GM12878 (cell line): ENCODE data around the gene UMAD1. TPM values are rescaled to one million over a fixed set of nuclear protein-coding genes. Genes with fewer than 3 reads are reported as not detected.

Experiments used
- ATAC-seq: fragments of 200-7000 bp; cut with Tn5 transposase; 3 replicates; pipeline ENCODE4 v1.9.1; 2020; ENCODE audit warnings: mild to moderate bottlenecking, moderate library complexity
- BruUV-seq: library from RNA; stranded (reverse); fragments of 400-500 nt; replicated peaks from 2 replicates; lab custom pipeline; 2021; lab: Mats Ljungman, UMichigan
- CTCF ChIA-PET: fragments of 300-600 bp; sonication (Branson Sonifier 250); formaldehyde crosslinking; extraction: SDS; loops from one replicate; lab custom pipeline; 2021; ENCODE audit warnings: inconsistent platforms; lab: Yijun Ruan, JAX
- POLR2A ChIA-PET: fragments of 350-600 bp; formaldehyde crosslinking; extraction: SDS; loops from one replicate; lab custom pipeline; 2021; ENCODE audit warnings: inconsistent platforms; lab: Charles Lee
- RAD21 ChIA-PET: fragments of 300-600 bp; sonication (Branson Sonifier 250); formaldehyde crosslinking; loops from one replicate; lab custom pipeline; 2023; ENCODE audit warnings: antibody characterized with exemption; ENCODE audit not compliant: unreplicated experiment; lab: Charles Lee
- SMC1A ChIA-PET: fragments of 300-600 bp; sonication (Branson Sonifier 250); formaldehyde crosslinking; loops from one replicate; lab custom pipeline; 2023; ENCODE audit not compliant: unreplicated experiment, uncharacterized antibody; lab: Charles Lee
- DNase-seq: peaks from one replicate; pipeline ENCODE4 v3.0.0-alpha.2; 2011; ENCODE audit warnings: low read depth, low spot score
- FAIRE-seq: peaks from 3 replicates; lab custom pipeline; 2011; peaks lifted over from hg19 to GRCh38; lab: Jason Lieb, UNC
- H2AFZ ChIP-seq: 2 replicates; pipeline ENCODE4 v1.6.0; 2011; ENCODE audit warnings: low read depth, low read length, control low read depth; ENCODE audit not compliant: control insufficient read depth
- H3K27ac ChIP-seq: 2 replicates; pipeline ENCODE4 v1.5.1; 2011; ENCODE audit warnings: control low read depth; ENCODE audit not compliant: control insufficient read depth, insufficient read depth
- H3K27me3 ChIP-seq, 2 experiments: replicated peaks in 1 of 2; 2 replicates each; pipeline versions ENCODE4 v1.6.0 to v1.6.1; 2011; ENCODE audit warnings: low read length in 1 of 2; ENCODE audit not compliant: control insufficient read depth in 2 of 2, insufficient read depth in 2 of 2
- H3K36me3 ChIP-seq, 2 experiments: 2 replicates each; pipeline ENCODE4 v1.5.1; 2011; ENCODE audit warnings: low read length in 1 of 2; ENCODE audit not compliant: control insufficient read depth in 2 of 2, insufficient read depth in 2 of 2
- H3K4me1 ChIP-seq: 2 replicates; pipeline ENCODE4 v1.6.1; 2011; ENCODE audit warnings: mild to moderate bottlenecking, low read length, moderate library complexity, mixed read lengths; ENCODE audit not compliant: control insufficient read depth, insufficient read depth
- H3K4me2 ChIP-seq: 2 replicates; pipeline ENCODE4 v1.6.0; 2011; ENCODE audit warnings: control low read depth; ENCODE audit not compliant: control insufficient read depth, insufficient read depth
- H3K4me3 ChIP-seq: fragments of 200-600 bp; sonication (generic); 2 replicates; pipeline ENCODE4 v1.5.1; 2016
- H3K79me2 ChIP-seq: 2 replicates; pipeline ENCODE4 v1.6.0; 2011; ENCODE audit warnings: low read length; ENCODE audit not compliant: control insufficient read depth, insufficient read depth
- H3K9ac ChIP-seq: 2 replicates; pipeline ENCODE4 v1.8.0; 2011; ENCODE audit warnings: low read length, control low read depth, mixed read lengths; ENCODE audit not compliant: control insufficient read depth, insufficient read depth
- H3K9me3 ChIP-seq: replicated peaks from 3 replicates; pipeline ENCODE4 v1.5.1; 2011; ENCODE audit warnings: mild to moderate bottlenecking, low read length; ENCODE audit not compliant: control insufficient read depth, insufficient read depth
- H4K20me1 ChIP-seq: 2 replicates; pipeline ENCODE4 v1.6.0; 2011; ENCODE audit not compliant: control insufficient read depth, insufficient read depth
- CHD2 ChIP-seq: IDR thresholded peaks from 2 replicates; pipeline ENCODE4 v1.6.1; 2011; ENCODE audit warnings: low read depth, low read length, improper control_type of control experiment, borderline replicate concordance
- E2F8 ChIP-seq: fragments of 450-650 bp; IDR thresholded peaks from 2 replicates; pipeline ENCODE4 v1.6.1; 2018; ENCODE audit warnings: mild to moderate bottlenecking, low read depth, moderate library complexity; ENCODE audit not compliant: partially characterized antibody
- EED ChIP-seq: sonication (generic); IDR thresholded peaks from 2 replicates; pipeline ENCODE4 v1.6.1; 2016; ENCODE audit warnings: antibody characterized with exemption, low read depth
- KLF5 ChIP-seq: fragments of 450-650 bp; IDR thresholded peaks from 2 replicates; pipeline ENCODE4 v1.6.1; 2014; ENCODE audit warnings: mild to moderate bottlenecking; ENCODE audit not compliant: partially characterized antibody
- LARP7 ChIP-seq: fragments of 450-650 bp; IDR thresholded peaks from 2 replicates; pipeline ENCODE4 v1.6.1; 2017; ENCODE audit warnings: mild to moderate bottlenecking
- NFXL1 ChIP-seq: fragments of 450-650 bp; IDR thresholded peaks from 2 replicates; pipeline ENCODE4 v1.6.1; 2017; ENCODE audit warnings: antibody characterized with exemption, mild to moderate bottlenecking, borderline replicate concordance
- RAD51 ChIP-seq: fragments of 450-650 bp; IDR thresholded peaks from 2 replicates; pipeline ENCODE4 v1.6.1; 2016; ENCODE audit warnings: moderate library complexity, mild to moderate bottlenecking, inconsistent platforms
- SMAD1 ChIP-seq: fragments of 450-650 bp; IDR thresholded peaks from 2 replicates; pipeline ENCODE4 v1.6.1; 2018; ENCODE audit warnings: mild to moderate bottlenecking, low read depth; ENCODE audit not compliant: partially characterized antibody
- TAF1 ChIP-seq: IDR thresholded peaks from 2 replicates; pipeline ENCODE4 v1.6.1; 2011; ENCODE audit warnings: mild to moderate bottlenecking, low read depth, low read length, borderline replicate concordance
- WRNIP1 ChIP-seq: IDR thresholded peaks from 2 replicates; pipeline ENCODE4 v1.6.1; 2011; ENCODE audit warnings: low read depth, low read length, improper control_type of control experiment, borderline replicate concordance
- ZNF384 ChIP-seq: IDR thresholded peaks from 2 replicates; pipeline ENCODE4 v1.6.1; 2012; ENCODE audit warnings: low read depth, mild to moderate bottlenecking, low read length, improper control_type of control experiment, borderline replicate concordance
- in situ Hi-C: fragments of 300-500 bp; cut with MboI; formaldehyde crosslinking; loops from 9 replicates; pipeline ENCODE4 v1.14.3; 2018; ENCODE audit warnings: mixed read lengths
- intact Hi-C: fragments of 100-400 bp; cut with micrococcal nuclease; formaldehyde crosslinking; loops from one replicate; pipeline ENCODE4 v1.14.2; 2022; ENCODE audit not compliant: unreplicated experiment
- polyA plus RNA-seq, 11 experiments: library from polyadenylated mRNA; depleted of rRNA in 4 of 11; unstranded in 6 of 11; stranded (reverse) in 5 of 11; fragments of >200 nt; fragmentation: Nextera tagmentation in 4 of 11; fragmentation: Illumina TruSeq in 1 of 11; extraction: Ambion mirVana in 4 of 11; extraction: Trizol in 1 of 11; gene quantifications; 1 replicate in 1 of 11; 2 replicates in 10 of 11; pipeline versions ENCODE4 v1.2.1 to v1.2.3, GENCODE V29; 2011 to 2016; ENCODE audit warnings: inconsistent platforms in 2 of 11, missing spikeins in 2 of 11, low read depth in 1 of 11
- total RNA-seq, 4 experiments: library from RNA; depleted of rRNA in 3 of 4; stranded (reverse); fragments of >200 nt in 3 of 4; fragmentation: Illumina TruSeq in 1 of 4; extraction: Trizol in 1 of 4; gene quantifications; 2 replicates each; pipeline versions ENCODE4 v1.2.1 to v1.2.3, GENCODE V29; 2013 to 2021
- TF ChIP-seq, protein P1 (sequence below): IDR thresholded peaks from 2 replicates; pipeline ENCODE4 v1.6.1; 2012; ENCODE audit warnings: low read depth, low read length, improper control_type of control experiment

UMAD1 gene
- total and polyA plus RNA-seq, 10 of the 15 experiments (the other 5 are each of a cell fraction or from before 2014, with no cell fraction given): 6.0 to 28.6 (median 9.3) TPM

GRCh38 chr7:7771452-7771851 is 130.9 kb downstream of the UMAD1 start:
- Histone ChIP-seq H3K36me3 (no peaks in the 10 kb centered on the region), H3K9ac (no peak overlapping the region), H3K79me2 (no peaks in the 10 kb centered on the region), H3K4me3 (no peak overlapping the region), H3K27ac (no peak overlapping the region), H2AFZ (no peak overlapping the region), H3K9me3 (no peaks in the 10 kb centered on the region), H4K20me1 (no peaks in the 10 kb centered on the region), H3K4me2 (no peak overlapping the region), H3K4me1 (peaks cover 18% of the 10 kb centered on the region), H3K27me3 (no peaks in the 10 kb centered on the region)
- POLR2A ChIA-PET: interaction anchor here (0.9 to 1.5 kb wide), 5 partner anchors 41 to 202 kb away, joined by 3 to 5 read pairs (median 4); partner anchors contain the start of gene RPA3
- intact Hi-C loops (no loop called here), in situ Hi-C loops (no loop called here)
- RAD21 ChIA-PET: interaction anchor here (0.7 to 4.5 kb wide), 11 partner anchors 10 to 354 kb away, joined by 3 to 39 read pairs (median 14); partner anchors contain the start of gene GLCCI1
- ATAC-seq (no peak), FAIRE-seq (no peak), DNase-seq (no peak)
- SMC1A ChIA-PET: interaction anchor here (0.6 to 5.6 kb wide), 22 partner anchors 10 to 438 kb away, joined by 3 to 45 read pairs (median 4); partner anchors contain the start of gene GLCCI1
- no TSS peak for BruUV-seq
- TF ChIP-seq, protein P1, sequence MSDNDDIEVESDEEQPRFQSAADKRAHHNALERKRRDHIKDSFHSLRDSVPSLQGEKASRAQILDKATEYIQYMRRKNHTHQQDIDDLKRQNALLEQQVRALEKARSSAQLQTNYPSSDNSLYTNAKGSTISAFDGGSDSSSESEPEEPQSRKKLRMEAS: no peak
- no peak for TF ChIP-seq TAF1
- no peak for TF ChIP-seq CHD2
- TF ChIP-seq EED: no peak
- no peak for TF ChIP-seq LARP7
- TF ChIP-seq WRNIP1: no peak
- no peak for TF ChIP-seq SMAD1
- TF ChIP-seq NFXL1: no peak
- no peak for TF ChIP-seq E2F8
- no peak for TF ChIP-seq RAD51
- TF ChIP-seq ZNF384: no peak
- TF ChIP-seq KLF5: no peak
- CTCF ChIA-PET: interaction anchor here (0.9 to 3.0 kb wide), 6 partner anchors 9 to 147 kb away, joined by 3 to 22 read pairs (median 3); no protein-coding TSS in a partner anchor
